Right cardiac atrium (tissue), 5 donors: Measurements from ENCODE around the gene SORCS2. TPM values are rescaled to one million over a fixed set of nuclear protein-coding genes. Genes with fewer than 3 reads are reported as not detected.

Source experiments
- ATAC-seq, 2 donors: fragments of 200-7000 bp; cut with Tn5 transposase; one replicate each; pipeline versions ENCODE4 v1.8.0 to v1.9.1; 2020; ENCODE audit warnings: moderate library complexity in 2 of 2, mild to moderate bottlenecking in 1 of 2
- DNase-seq, 3 donors: peaks; one replicate each; pipeline ENCODE4 v3.0.0-alpha.2; 2020
- H3K27ac ChIP-seq: one replicate; pipeline ENCODE4 v1.5.1; 2013; ENCODE audit warnings: mild to moderate bottlenecking, low read length, control low read depth, moderate library complexity
- H3K27me3 ChIP-seq: one replicate; pipeline ENCODE4 v1.6.1; 2013; ENCODE audit not compliant: control insufficient read depth, insufficient read depth
- H3K4me1 ChIP-seq: one replicate; pipeline ENCODE4 v1.6.1; 2013; ENCODE audit warnings: low read length; ENCODE audit not compliant: control insufficient read depth, insufficient read depth
- H3K4me3 ChIP-seq: one replicate; pipeline ENCODE4 v1.5.1; 2013; ENCODE audit warnings: low read length, control low read depth
- H3K9me3 ChIP-seq: one replicate; pipeline ENCODE4 v1.6.1; 2013; ENCODE audit warnings: low read length; ENCODE audit not compliant: control insufficient read depth
- WGBS: extraction: QIAGEN DNeasy Blood & Tissue Kit; methylation state at CpG from one replicate; pipeline ENCODE4 v1.1.7; 2013; 5-methylcytosine and 5-hydroxymethylcytosine counted together
- intact Hi-C, 4 donors: fragments of 100-400 bp; cut with DNase I; formaldehyde crosslinking; loops; one replicate each; pipeline versions ENCODE4 v1.11.0 to v1.14.0; 2022 to 2023
- polyA plus RNA-seq: library from polyadenylated mRNA; stranded (reverse); fragments of 200-250 nt; gene quantifications from one replicate; pipeline ENCODE4 v1.2.3, GENCODE V29; 2013
- total RNA-seq, 4 donors: library from RNA; stranded (reverse); fragmentation: NEBNext Ultra II Directional; extraction: Animal tissue kit (Norgen Biotek cat#: 25700); gene quantifications; one replicate each; pipeline ENCODE4 v1.2.1, GENCODE V29; 2021
- donor health status: healthy with polysubstance abuse.
- donor health status: DM: no; HTN: yes; CAD: no.
- donor health status: DM: no; HTN: no; CAD: no.
- donor health status: DM: no; HTN: yes; CAD: no; lungs with severe emphysema.
- donor health status: DM: yes; HTN: yes; CAD: no.

SORCS2 gene
- total and polyA plus RNA-seq, 5 donors = 2.1 to 7.3 (median 2.7) TPM

GRCh38 chr4:7767526-7767925 lies 575.2 kb downstream of the SORCS2 start:
- intact Hi-C loops = no loop called here
- Histone ChIP-seq H3K4me1 (no peaks in the 10 kb centered on the region), H3K9me3 (no peaks in the 10 kb centered on the region), H3K27me3 (no peaks in the 10 kb centered on the region), H3K27ac (no peak overlapping the region), H3K4me3 (no peak overlapping the region)
- peak in 2 of 3 donors; percentile 10 to 11 for DNase-seq
- ATAC-seq = no peak
- 82% methylated on average over 9 of the region's 9 CpGs for WGBS

- ATAC-seq (no peak), DNase-seq (peak in 2 of 3 donors; percentile 18 to 35)
- H3K27me3 ChIP-seq = no peaks in the 10 kb centered on the region
- intact Hi-C loops = no loop called here
- no peak overlapping the region for H3K4me3 ChIP-seq
- no peak overlapping the region for H3K27ac ChIP-seq
- no peaks in the 10 kb centered on the region for H3K4me1 ChIP-seq
- 91% methylated on average over 13 of the region's 13 CpGs for WGBS
- H3K9me3 ChIP-seq = no peaks in the 10 kb centered on the region
Measured at GRCh38 chr4:7767966-7768365, 575.6 kb downstream of the SORCS2 start.

- DNase-seq = peak in 2 of 3 donors; percentile 37 to 44
- intact Hi-C loops = no loop called here
- Histone ChIP-seq H3K4me1 (no peaks in the 10 kb centered on the region), H3K27ac (no peak overlapping the region), H3K4me3 (no peak overlapping the region), H3K27me3 (no peaks in the 10 kb centered on the region), H3K9me3 (no peaks in the 10 kb centered on the region)
- WGBS = 91% methylated on average over 16 of the region's 16 CpGs
- ATAC-seq = no peak
Measured at GRCh38 chr4:7768736-7769135, 576.4 kb downstream of the SORCS2 start.

GRCh38 chr4:7769396-7770223 lies 577.3 kb downstream of the SORCS2 start:
- no peaks in the 10 kb centered on the region for H3K9me3 ChIP-seq
- H3K27me3 ChIP-seq = no peaks in the 10 kb centered on the region
- H3K4me1 ChIP-seq = no peaks in the 10 kb centered on the region
- ATAC-seq = no peak
- DNase-seq = peak in 2 of 3 donors; percentile 20 to 39
- no peak overlapping the region for H3K4me3 ChIP-seq
- no peak overlapping the region for H3K27ac ChIP-seq
- intact Hi-C loops = no loop called here
- WGBS = 80% methylated on average over 20 of the region's 20 CpGs

- Histone ChIP-seq H3K9me3 (no peaks in the 10 kb centered on the region), H3K27ac (no peak overlapping the region), H3K27me3 (no peaks in the 10 kb centered on the region), H3K4me3 (no peak overlapping the region), H3K4me1 (no peaks in the 10 kb centered on the region)
- WGBS = 78% methylated on average over 13 of the region's 13 CpGs
- intact Hi-C loops = no loop called here
- ATAC-seq (no peak), DNase-seq (peak in 1 of 3 donors; percentile 45)
Measured at GRCh38 chr4:7770224-7771050, 578.1 kb downstream of the SORCS2 start.

GRCh38 chr4:7771056-7771455 lies 578.7 kb downstream of the SORCS2 start:
- Histone ChIP-seq H3K4me3 (no peak overlapping the region), H3K27ac (no peak overlapping the region), H3K4me1 (no peaks in the 10 kb centered on the region), H3K27me3 (no peaks in the 10 kb centered on the region), H3K9me3 (no peaks in the 10 kb centered on the region)
- WGBS = 70% methylated on average over 6 of the region's 6 CpGs
- DNase-seq (peak in 1 of 3 donors; percentile 13), ATAC-seq (no peak)
- intact Hi-C loops = no loop called here

GRCh38 chr4:7771541-7772507 lies 579.5 kb downstream of the SORCS2 start:
- no peaks in the 10 kb centered on the region for H3K9me3 ChIP-seq
- intact Hi-C loops = no loop called here
- ATAC-seq = no peak
- H3K27me3 ChIP-seq = no peaks in the 10 kb centered on the region
- DNase-seq = peak in 1 of 3 donors; percentile 50
- WGBS = 79% methylated on average over 26 of the region's 26 CpGs
- no peaks in the 10 kb centered on the region for H3K4me1 ChIP-seq
- no peak overlapping the region for H3K27ac ChIP-seq
- H3K4me3 ChIP-seq = no peak overlapping the region

GRCh38 chr4:7772711-7773385 lies 580.5 kb downstream of the SORCS2 start:
- H3K4me3 ChIP-seq = no peak overlapping the region
- no peaks in the 10 kb centered on the region for H3K4me1 ChIP-seq
- peak; percentile 59 to 72 for ATAC-seq
- no peak overlapping the region for H3K27ac ChIP-seq
- no peaks in the 10 kb centered on the region for H3K27me3 ChIP-seq
- DNase-seq = peak; percentile 54 to 87 (median 85)
- H3K9me3 ChIP-seq = no peaks in the 10 kb centered on the region
- intact Hi-C loops = no loop called here
- WGBS = 62% methylated on average over 31 of the region's 31 CpGs

- no peaks in the 10 kb centered on the region for H3K9me3 ChIP-seq
- intact Hi-C loops = no loop called here
- H3K4me3 ChIP-seq = no peak overlapping the region
- peaks cover 3% of the 10 kb centered on the region for H3K4me1 ChIP-seq
- H3K27me3 ChIP-seq = no peaks in the 10 kb centered on the region
- 91% methylated on average over 24 of the region's 24 CpGs for WGBS
- no peak for DNase-seq
- no peak overlapping the region for H3K27ac ChIP-seq
- ATAC-seq = no peak
Measured at GRCh38 chr4:7773401-7774180, 581.3 kb downstream of the SORCS2 start.
